HG02610 (cell line): Measurements from ENCODE around the gene HDAC4.
"Not testable (repeated sequence)": the region's sequence is repeated elsewhere in the genome, so short reads cannot be mapped to it uniquely, and the experiment has no call there.

Experiments used
- ATAC-seq: cut with Tn5 transposase; IDR thresholded peaks from one replicate; pipeline ENCODE4 v1.9.1; 2021; ENCODE audit warnings: mild to moderate bottlenecking, moderate library complexity; ENCODE audit not compliant: unreplicated experiment

Gene HDAC4

DNA sequence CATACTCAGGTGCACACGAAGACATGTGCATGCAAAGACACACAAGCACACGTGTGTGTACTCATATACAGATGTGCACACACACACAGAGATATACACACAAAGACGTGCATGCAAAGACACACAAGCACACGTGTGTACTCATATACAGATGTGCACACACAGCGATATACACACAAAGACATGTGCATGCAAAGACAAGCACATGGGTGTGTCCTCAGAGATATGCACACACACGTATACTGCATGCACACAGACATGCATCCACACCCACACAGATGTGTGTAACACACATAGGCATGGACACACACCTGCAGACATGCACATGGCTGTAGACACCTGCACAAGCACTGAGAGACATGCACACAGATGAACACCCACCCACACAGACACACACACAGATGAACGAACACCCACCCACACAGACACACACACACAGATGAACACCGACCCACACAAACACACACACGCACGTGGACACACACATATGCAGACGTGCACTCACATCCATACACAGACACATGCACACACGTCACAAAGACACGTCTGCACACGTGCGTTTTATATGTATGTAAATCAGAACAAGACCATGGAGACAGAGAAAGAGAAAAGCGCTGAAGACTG lies 321.0 kb downstream of the HDAC4 start:
- ATAC-seq, result no peak

DNA sequence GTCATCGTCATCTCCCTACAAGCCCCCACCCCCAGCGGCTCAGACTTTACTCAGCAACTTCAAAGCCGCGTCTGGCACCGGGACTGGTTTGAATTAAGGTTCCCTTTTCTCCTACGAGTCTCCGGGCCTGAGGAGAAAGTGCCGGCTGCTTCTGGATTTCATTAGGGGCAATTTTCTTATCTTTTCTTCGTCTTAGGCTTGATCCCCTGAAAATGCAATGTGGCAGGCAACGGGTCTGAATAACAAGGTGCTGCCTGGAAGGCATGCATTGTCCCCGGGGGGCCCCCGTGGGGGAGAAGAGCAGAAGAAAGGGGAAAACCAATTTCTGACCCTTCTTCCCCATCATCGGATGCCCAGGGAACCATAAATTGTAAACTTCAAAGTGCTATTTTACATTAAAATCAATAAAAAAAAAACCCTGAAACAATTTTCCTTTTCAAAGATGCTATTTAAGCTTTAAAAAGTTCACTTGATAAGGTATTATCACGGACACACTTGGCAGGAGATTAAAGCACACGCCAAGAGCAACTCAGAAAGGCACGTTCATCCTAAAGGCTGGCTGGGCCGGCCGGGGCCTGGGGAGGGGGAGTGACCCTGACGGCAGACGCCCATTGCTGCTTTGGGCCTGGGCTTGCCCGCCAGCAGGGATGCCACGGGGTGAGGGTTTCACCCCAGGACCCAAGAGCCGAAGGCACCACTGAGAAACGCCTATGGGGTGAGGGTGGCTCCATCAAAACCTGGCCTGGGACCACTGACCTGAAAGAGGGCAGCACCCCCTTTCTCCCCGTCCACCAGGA lies 322.5 kb downstream of the HDAC4 start:
- no peak for ATAC-seq

DNA sequence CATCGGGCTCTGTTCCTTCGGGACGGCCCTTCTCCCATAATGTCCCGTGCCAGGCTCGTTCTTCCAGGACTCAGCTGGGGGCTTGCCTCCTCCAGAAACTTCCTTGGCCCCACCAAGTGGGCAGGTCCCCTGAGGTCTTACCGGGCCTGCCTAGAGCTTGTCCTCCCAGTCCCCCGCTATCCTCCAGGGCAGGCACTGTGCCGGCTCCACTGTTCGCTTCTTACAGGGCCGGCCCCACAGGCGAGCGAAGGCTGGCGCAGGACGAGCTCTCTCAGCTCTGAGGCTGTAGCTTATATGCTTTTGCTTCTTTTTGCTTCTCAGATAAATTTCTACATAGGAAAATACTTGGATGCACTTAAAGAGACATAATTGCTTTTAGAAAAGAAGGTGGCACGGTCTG lies 323.6 kb downstream of the HDAC4 start:
- ATAC-seq, result no peak

DNA sequence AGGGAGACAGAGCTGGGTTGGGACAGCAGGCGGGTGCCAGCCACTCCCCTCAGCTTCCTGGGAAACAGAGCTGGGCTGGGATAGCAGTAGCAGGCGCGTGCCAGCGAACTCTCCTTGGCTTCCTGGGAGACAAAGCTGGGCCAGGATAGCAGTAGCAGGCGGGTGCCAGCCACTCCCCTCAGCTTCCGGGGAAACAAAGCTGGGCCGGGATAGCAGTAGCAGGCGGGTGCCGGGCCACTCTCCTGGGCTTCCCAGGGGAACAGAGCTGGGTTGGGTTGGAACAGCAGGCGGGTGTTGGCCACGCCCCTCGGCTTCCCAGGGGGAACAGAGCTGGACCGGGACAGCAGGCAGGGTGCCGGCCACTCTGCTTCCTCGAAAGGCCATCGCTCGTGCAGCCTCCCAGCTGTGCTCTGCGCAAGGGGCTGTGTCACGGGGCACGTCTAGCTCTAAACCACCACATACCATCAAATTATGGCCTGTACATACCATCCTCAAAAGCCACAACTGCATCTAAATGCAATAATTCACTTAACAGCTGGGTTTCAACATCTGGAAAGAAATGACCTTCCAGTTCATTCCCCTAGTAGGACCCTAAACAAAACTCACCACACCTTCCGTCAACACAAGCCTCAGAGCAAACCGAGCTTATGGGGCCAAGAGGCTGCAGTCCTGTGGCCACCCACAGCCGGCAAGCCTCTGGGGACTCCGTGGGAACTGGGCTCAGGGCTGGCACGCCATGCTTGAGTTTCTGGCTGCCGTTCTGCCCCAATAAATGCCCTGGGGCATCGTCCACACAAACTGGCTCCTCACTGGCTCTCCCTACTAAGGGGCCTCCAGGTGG lies 324.7 kb downstream of the HDAC4 start:
- no peak for ATAC-seq

DNA sequence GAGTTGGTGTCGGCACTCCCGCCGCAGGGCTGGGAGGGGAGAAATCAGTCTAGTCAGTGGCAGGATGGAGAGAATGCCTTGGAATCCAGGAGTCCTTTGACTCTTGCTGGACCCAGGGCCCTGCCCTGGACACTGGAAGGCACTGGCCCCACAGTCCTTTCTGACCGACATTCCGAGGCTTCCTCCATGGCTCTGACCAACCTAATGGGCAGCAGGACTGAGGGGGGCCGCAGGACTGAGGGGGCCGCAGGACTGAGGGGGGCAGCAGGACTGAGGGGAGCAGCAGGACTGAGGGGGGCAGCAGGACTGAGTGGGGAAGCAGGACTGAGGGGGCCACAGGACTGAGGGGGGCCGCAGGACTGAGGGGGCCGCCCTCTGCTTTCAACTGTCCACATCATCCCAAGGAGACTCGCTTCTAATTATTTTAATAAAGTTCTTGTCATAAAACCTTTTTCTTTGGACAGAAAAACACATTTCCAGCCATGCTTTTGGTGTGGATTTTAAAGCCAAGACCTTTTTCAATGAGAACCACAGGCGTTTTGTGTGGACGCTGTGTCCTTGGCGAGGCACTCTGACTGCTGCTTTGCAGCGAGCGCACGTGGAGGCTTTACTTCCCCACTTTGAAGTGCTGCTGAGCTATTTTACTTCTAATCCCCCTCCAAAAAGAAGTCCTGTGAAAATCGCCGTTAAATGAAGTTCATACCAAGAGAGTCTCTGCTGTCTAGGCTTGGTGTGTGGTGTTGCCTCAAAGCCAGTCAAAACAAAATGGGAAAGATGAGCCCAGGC lies 326.9 kb downstream of the HDAC4 start:
- no peak for ATAC-seq

DNA sequence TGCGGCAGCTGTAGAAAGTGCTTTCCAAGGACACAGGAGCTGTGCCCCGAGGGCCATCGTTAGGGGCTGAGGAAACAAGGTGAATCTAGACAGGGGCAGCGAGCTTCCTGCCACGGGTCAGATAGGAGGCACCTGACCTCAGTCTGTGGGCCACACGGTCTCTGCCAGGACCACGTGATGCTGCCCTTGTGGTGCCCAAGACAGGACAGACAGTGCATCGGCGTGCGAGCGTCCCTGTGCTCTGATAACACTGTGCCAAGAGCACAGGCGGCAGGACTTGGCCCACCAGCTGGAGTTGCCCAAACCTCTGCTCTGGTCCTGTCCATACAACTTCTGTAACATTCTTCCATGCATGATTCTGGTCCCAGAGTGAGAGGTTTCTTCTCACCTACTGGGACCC lies 327.6 kb downstream of the HDAC4 start:
- ATAC-seq, result no peak

DNA sequence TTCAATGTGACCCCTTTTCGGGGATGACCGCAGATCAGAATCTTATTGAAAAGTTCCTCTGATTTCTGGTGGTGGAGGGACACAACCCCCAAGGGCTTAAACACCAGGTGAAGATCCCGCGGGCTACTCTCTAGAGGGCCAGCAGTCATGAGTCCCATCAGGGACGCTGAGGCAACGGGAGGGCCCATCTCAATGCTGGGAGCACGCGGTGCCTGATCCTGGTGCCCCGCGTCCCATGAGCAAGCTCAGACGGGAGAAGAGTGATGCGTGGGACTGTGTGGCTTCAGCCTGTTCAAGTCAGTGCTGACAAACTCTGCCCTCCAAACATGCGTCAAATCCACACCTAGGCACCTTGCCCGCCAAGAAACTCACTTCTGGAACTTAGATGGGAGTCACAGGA lies 328.0 kb downstream of the HDAC4 start:
- no peak for ATAC-seq

DNA sequence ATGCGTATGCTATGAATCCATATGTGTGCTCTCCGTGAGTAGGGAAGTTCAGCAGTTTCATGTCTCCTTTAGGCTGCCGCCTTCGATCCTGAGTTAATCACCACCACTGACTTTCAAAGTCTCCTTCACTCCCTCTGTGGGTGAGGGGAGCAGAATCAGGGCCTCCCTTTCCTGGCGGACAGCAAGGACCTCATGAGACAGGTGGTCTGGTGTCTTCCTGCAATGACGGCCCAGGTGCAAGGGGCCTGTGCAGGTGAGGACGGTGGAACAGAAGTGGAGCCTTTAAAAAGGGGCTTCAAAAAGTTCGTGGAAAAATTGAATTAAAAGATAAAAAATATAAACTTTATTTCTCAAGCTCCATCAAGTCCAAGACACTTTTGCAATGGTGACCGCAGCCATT lies 330.4 kb downstream of the HDAC4 start:
- ATAC-seq, result no peak

DNA sequence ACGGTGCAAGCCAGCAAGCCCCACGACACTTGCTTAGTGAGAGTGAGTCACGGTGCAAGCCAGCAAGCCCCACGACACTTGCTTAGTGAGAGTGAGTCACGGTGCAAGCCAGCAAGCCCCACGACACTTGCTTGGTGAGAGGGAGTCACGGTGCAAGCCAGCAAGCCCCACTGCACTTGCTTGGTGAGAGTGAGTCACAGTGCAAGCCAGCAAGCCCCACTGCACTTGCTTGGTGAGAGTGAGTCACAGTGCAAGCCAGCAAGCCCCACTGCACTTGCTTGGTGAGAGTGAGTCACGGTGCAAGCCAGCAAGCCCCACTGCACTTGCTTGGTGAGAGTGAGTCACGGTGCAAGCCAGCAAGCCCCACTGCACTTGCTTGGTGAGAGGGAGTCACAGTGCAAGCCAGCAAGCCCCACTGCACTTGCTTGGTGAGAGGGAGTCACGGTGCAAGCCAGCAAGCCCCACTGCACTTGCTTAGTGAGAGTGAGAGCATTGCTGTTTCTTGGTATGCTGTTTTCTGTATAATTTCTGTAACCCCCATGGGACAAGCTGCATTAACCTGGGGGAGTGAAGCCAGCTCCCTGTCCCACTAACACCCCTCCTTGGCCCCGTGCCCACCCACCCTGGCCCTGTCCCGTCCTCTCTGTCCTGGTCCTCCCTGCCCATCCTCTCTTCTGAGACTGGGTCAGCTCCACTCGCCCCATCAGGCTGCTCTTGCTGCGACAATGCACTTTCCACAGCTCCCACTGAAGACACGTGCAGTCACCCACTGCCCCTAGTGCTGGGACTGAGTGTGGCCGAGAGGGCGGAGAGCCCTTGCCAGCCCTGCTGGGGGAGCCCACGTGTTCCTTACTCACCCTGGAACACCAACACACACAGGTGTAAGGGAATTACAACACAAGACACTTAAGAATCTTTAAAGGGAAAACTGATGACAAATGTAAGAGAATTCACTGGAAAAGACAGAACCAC lies 331.2 kb downstream of the HDAC4 start:
- ATAC-seq, result not testable (repeated sequence)

- ATAC-seq, result no peak
Measured at GRCh38 chr2:239068411-239068810, 332.4 kb downstream of the HDAC4 start.

- ATAC-seq, result no peak
Measured at GRCh38 chr2:239067196-239067865, 333.5 kb downstream of the HDAC4 start.

- no peak for ATAC-seq
Measured at GRCh38 chr2:239066597-239066996, 334.2 kb downstream of the HDAC4 start.

- ATAC-seq, result no peak
Measured at GRCh38 chr2:239065962-239066361, 334.9 kb downstream of the HDAC4 start.

DNA sequence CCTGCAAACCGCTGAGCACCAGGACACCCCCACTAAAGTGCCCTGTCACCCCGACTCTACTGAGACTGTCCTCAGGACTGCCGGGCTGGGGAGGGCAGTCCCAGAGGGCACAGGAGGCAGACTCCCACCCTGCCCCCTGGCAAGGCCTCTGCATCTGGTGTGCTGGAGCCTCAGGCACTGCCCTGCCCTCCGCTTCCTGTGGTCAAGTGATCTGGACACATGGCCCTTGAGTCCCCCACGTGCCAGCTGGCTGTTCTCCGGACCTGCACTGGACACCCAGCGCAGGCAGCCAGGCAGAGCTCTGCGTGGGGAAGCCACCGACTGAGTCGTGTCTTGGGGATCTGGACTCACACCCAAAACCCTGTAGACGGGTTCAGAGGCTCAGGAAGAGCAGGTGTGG lies 335.3 kb downstream of the HDAC4 start:
- no peak for ATAC-seq

DNA sequence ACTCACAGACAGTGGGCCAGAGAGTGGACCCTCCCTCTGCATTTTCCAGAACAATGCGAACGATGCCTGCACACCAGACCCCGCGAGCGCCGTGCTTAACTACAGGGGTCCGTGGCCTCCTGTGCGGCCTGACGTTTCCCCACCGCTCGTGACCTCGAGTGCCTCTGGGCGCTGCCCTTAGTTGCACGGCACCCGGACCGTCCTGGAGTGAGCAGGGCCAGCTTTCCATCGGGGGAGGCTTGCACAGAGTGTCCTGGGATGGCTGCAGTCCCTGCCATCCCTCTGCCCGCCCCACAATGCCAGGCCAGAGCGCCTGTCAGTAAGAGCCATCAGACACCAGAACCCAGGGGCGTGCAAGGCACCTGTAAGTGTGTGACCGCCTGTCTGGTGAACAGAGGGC lies 335.9 kb downstream of the HDAC4 start:
- no peak for ATAC-seq

GRCh38 chr2:239064253-239064652 lies 336.6 kb downstream of the HDAC4 start:
- no peak for ATAC-seq

DNA sequence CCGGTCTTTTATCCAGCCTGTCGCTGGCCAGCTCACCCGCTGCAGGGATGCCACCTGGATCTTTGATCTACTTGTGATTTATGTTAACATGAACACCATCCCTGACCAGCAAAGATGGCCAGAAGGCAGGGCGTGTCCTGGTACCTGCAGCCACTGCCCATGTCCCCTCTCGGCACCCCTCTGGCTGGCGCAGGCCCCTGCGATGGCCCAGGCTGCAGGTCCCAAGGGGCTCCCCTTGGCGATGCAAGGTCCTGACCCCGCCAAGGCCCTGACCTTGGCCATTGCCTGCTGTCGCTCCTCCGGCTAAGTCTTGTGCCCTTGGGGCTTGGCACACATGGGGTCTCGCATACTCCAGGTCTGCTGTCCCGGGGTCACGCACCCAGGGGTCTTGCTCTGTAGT lies 338.1 kb downstream of the HDAC4 start:
- no peak for ATAC-seq

DNA sequence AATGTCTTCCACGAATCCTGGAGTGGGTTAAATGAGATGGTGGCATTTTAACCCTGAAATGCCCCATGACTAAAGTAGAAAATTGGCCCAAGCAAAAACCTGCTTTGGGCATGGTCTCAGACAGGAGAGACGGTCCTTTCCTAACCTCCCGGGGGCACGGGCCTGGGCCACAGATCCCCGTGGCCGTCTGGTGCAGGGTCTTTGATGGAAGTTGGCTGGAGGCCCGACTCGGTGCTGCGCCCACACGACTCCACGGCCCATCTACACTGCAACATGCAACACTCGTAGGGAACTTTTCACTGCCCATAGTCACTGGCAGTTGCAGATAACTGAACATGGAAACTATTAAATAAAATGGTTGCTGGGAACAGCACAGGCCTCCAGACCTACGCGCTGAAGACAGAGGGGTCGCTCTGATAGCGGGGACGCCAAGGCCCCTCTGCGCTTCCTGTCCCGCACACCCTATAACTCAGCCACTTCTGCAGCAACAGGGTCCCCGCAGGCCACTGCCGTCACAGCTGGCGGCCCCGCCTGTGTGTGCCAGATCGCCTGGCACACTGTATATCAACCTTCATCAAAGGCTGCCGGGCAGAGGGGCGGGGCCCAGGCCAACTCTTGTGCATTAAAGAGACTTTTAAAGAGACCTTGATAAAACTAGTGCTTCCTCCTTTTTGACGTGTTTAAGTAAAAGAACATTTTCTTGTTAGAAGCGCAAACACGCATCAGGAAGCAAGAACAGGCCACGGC lies 338.8 kb downstream of the HDAC4 start:
- ATAC-seq, result no peak
